Stimulated activated CD8-positive, alpha-beta memory T cell treated with anti-CD3 and anti-CD28 coated beads, Interleukin-4, amount 100 ng/mL, for 24 hours (primary cell): ENCODE measurements around the gene CFP.
"Not testable (repeated sequence)": the region's sequence is repeated elsewhere in the genome, so short reads cannot be mapped to it uniquely, and the experiment has no call there.

Experiments used
- DNase-seq: peaks from one replicate; pipeline ENCODE4 v3.0.0-alpha.2; 2020; ENCODE audit warnings: low read depth

Gene CFP

GRCh38 chrX:47629419-47630200, at the start of gene CFP:
CFP (minus strand) TSS chrX:47629930; CDS start chrX:47629844, 86 bp downstream.
- DNase-seq = no peak

- DNase-seq = not testable (repeated sequence)
These were observed 46.5 kb upstream of the CFP start for GRCh38 chrX:47675959-47676859.

GRCh38 chrX:47674776-47675175, 45.0 kb upstream of the CFP start:
- no peak for DNase-seq

GRCh38 chrX:47665797-47666196, 36.1 kb upstream of the CFP start:
- DNase-seq = not testable (repeated sequence)

- no peak for DNase-seq
These were observed 35.0 kb upstream of the CFP start for GRCh38 chrX:47664737-47665136.

GRCh38 chrX:47662144-47662657, 32.5 kb upstream of the CFP start:
- DNase-seq = peak; percentile 18

- no peak for DNase-seq
These were observed 31.8 kb upstream of the CFP start for GRCh38 chrX:47661539-47661938.

GRCh38 chrX:47659421-47659726, 29.6 kb upstream of the CFP start:
- DNase-seq = no peak

- peak; percentile 85 for DNase-seq
These were observed 29.1 kb upstream of the CFP start, which contains the start of gene UXT for GRCh38 chrX:47658684-47659420. UXT (minus strand) TSS chrX:47659180; CDS start chrX:47658927, 253 bp downstream.

GRCh38 chrX:47658301-47658683, 28.6 kb upstream of the CFP start:
- no peak for DNase-seq

- DNase-seq = no peak
These were observed 21.5 kb upstream of the CFP start for GRCh38 chrX:47651043-47651905.

- DNase-seq = peak; percentile 78
These were observed 20.7 kb upstream of the CFP start, which contains the start of gene ELK1 for GRCh38 chrX:47650164-47651042. ELK1 (minus strand) TSS chrX:47650563; CDS start chrX:47641441, 9,122 bp downstream.

GRCh38 chrX:47649781-47650163, 20.0 kb upstream of the CFP start:
- DNase-seq = no peak

GRCh38 chrX:47649271-47649670, 19.5 kb upstream of the CFP start:
- no peak for DNase-seq

GRCh38 chrX:47648376-47648775, 18.6 kb upstream of the CFP start:
- DNase-seq = no peak

- DNase-seq = no peak
These were observed 16.9 kb upstream of the CFP start for GRCh38 chrX:47646636-47647035.

GRCh38 chrX:47645530-47645929, 15.8 kb upstream of the CFP start:
- DNase-seq = no peak

GRCh38 chrX:47644557-47645091, 14.9 kb upstream of the CFP start:
- no peak for DNase-seq

- no peak for DNase-seq
These were observed 14.2 kb upstream of the CFP start for GRCh38 chrX:47643926-47644325.

- no peak for DNase-seq
These were observed 9.1 kb upstream of the CFP start for GRCh38 chrX:47638816-47639215.
